ENCODE data around the gene CORO1C.
"Not testable (repeated sequence)": the region's sequence is repeated elsewhere in the genome, so short reads cannot be mapped to it uniquely, and the experiment has no call there.

- TF ChIP-seq TAF1 (conservative IDR thresholded peaks at IDR 0.05); CTCF (IDR thresholded peaks at IDR 0.05; ENCODE audit: low read depth, low read length, missing input control); YY1 (IDR thresholded peaks at IDR 0.05); SP1 (IDR thresholded peaks at IDR 0.05); RAD21 (IDR thresholded peaks at IDR 0.05); JUND (IDR thresholded peaks at IDR 0.05); MAX (IDR thresholded peaks at IDR 0.05); HNF4A (conservative IDR thresholded peaks at IDR 0.05); ZBTB33 (IDR thresholded peaks at IDR 0.05); REST (IDR thresholded peaks at IDR 0.05): not testable (repeated sequence)
These were observed 75.5 kb downstream of the CORO1C start for GRCh38 chr12:108655812-108656175.

Measured in liver (tissue), 3 donors.